Omental fat pad (tissue), 4 donors: Measurements from ENCODE around the gene TRMT61B. TPM values are rescaled to one million over a fixed set of nuclear protein-coding genes. Genes with fewer than 3 reads are reported as not detected.
A peak's percentile ranks its signal among the peaks of the same experiment; 100 is the strongest.

Experiments used
- ATAC-seq: fragments of 150-250 bp; one replicate; pipeline ENCODE4 v1.9.1; 2016; ENCODE audit warnings: mild to moderate bottlenecking, moderate library complexity; ENCODE audit not compliant: low FRiP score
- DNase-seq: peaks from one replicate; pipeline ENCODE4 v3.0.0-alpha.2; 2019; ENCODE audit warnings: low spot score
- small RNA-seq: library from RNA; depleted of rRNA; stranded (forward); fragments of <200 nt; gene quantifications from one replicate; pipeline ENCODE3, GENCODE V24; 2016
- total RNA-seq, 4 donors: library from RNA; depleted of rRNA; stranded (reverse); fragments of >200 nt; gene quantifications; one replicate each; pipeline ENCODE4 v1.1.0, GENCODE V29; 2016
- TF ChIP-seq, protein P1 (sequence below), 3 donors: fragments of 450-650 bp; IDR thresholded peaks; one replicate each; pipeline ENCODE4 v1.5.1; 2016 to 2017; ENCODE audit warnings: antibody characterized with exemption in 3 of 3, mild to moderate bottlenecking in 3 of 3, moderate library complexity in 2 of 3

Gene TRMT61B
- total RNA-seq, 4 donors from 2014 or later, result 5.7 to 11.7 (median 8.8) TPM

DNA sequence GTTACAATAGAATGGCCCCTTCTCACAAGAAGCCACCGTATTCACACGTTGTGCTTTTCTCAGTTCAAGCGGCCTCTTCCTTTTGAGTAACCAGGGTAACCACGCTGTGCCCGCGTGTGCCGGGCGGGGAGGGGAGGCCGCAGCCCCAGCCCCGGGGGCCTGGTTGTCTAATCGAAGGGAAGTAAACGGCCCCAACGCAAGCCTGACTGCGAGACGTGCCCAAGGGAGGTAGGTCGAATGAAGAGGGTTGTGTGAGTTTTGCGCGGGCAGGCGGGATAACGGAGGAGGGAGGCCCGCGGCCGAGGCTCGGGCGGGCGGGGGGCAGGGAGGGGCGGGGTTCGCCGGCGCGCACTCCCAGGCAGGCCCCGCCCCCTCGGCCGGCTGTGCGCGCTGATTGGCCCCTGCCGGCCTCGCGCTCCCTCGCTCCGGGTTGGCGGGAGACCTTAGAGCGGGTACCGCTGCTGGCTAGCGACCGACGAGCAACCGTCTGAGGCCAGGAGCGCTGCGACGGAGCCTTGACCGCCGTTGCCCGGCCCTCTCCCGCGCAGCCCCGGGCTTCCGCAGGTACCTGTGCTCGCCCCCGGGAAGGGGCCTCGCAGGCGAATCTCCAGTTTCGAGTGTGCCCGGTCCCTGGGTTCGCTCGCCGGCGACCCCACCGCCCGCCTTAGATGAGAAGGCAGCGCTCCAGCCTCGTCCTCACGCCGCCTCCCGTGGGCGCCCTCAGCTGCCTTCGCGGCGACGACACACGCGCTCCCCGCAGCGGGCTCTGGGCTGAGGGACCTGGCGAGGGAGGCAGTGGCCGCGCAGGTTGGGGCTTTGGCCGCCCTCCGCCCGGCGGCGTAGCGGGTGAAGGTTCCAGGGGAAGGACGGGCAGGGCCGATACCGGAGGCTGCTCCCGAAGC, 59.5 kb downstream of the TRMT61B start, which contains the start of gene SPDYA:
TSS of gene SPDYA (plus strand) at position 451 of the 902 bp plus-strand sequence. CDS start 5,181 bp downstream, outside the sequence.
- peak; percentile 45 for DNase-seq
- ATAC-seq, result peak; percentile 91
- TF ChIP-seq, protein P1, sequence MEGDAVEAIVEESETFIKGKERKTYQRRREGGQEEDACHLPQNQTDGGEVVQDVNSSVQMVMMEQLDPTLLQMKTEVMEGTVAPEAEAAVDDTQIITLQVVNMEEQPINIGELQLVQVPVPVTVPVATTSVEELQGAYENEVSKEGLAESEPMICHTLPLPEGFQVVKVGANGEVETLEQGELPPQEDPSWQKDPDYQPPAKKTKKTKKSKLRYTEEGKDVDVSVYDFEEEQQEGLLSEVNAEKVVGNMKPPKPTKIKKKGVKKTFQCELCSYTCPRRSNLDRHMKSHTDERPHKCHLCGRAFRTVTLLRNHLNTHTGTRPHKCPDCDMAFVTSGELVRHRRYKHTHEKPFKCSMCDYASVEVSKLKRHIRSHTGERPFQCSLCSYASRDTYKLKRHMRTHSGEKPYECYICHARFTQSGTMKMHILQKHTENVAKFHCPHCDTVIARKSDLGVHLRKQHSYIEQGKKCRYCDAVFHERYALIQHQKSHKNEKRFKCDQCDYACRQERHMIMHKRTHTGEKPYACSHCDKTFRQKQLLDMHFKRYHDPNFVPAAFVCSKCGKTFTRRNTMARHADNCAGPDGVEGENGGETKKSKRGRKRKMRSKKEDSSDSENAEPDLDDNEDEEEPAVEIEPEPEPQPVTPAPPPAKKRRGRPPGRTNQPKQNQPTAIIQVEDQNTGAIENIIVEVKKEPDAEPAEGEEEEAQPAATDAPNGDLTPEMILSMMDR (IDR thresholded peaks at IDR 0.05), result no peak

DNA sequence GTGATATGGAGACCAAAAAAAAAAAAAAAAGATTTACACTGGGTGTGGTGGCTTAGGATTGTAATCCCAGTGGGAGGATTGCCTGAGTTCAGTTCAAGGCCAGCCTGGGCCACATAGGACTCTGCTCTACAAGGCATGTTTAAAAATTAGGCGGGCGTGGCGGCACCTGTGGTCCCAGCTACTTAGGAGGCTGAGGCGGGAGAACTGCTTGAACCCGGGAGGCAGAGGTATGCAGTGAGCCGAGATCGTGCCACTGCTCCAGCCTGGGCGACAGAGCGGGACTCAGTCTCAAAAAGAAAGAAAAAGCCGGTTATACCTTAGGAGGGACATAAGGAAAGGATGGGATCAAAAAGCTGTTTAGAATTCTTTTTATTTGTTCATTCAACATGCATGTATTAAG, 60.2 kb downstream of the TRMT61B start:
- TF ChIP-seq, protein P1 (IDR thresholded peaks at IDR 0.05), result no peak
- DNase-seq, result no peak

DNA sequence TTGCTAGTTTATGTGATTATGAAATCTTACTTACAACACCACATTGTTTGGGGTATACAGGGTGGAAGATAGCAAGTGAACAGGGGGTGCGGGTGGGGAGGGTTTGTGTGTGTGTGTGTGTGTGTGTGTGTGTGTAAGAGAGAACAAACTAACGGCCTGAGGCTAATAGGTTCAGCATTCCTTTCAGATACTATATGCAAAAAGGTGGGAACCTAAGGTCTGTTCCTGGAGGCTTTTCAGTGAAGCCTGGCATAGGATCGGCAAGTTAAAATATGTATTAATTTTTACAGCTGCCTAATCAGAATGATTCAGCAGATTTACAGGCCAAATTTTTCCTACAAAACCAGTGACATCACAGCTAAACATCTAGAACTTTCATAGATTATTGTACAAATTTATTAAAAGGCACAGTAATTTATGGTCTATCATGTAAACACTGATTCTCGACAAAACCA, 67.1 kb downstream of the TRMT61B start:
- TF ChIP-seq, protein P1 (IDR thresholded peaks at IDR 0.05), result no peak
- no peak for DNase-seq
- ATAC-seq, result peak; percentile 71

More for the DNA sequence above, 60.2 kb downstream of the TRMT61B start:
- ATAC-seq, result no peak

DNA sequence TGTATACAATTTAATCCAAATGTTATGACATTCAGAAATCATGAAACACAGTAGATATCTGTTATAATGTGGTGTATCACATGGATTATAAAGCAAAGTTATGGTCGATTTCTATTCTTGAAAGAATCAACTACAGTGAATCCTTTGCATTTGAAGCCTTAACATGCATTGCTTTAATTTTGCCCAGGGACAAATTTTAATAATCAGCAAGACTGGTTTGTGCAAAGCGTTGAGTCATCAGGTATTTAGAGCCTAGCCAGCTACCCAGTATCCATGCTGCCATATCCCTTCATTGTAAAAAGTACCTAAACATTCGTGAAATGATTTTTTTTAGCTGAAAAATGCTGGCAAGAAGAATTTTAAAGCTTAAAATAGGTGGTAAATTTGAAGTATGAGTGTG, 68.4 kb downstream of the TRMT61B start:
- ATAC-seq (no peak), DNase-seq (no peak)

More for the DNA sequence above, 68.4 kb downstream of the TRMT61B start:
- TF ChIP-seq, protein P1 (IDR thresholded peaks at IDR 0.05), result no peak

Small RNA genes lying within 50 kb of the gene (small RNA-seq; reads per million reads assigned to genes)
- gene SNORD92, result 735 reads per million, percentile 98 among the genes with 10 or more reads in this experiment

Other genes with a start within 250 kb of the TRMT61B start
- gene PPP1CB, start 118.5 kb downstream of the TRMT61B start, total RNA-seq, result 100 to 1,000 TPM; 139 to 262 (median 176) TPM
- gene SPDYA, start 59.5 kb downstream of the TRMT61B start, total RNA-seq, result 1 to 10 TPM in 2 of 4 donors, under 1 TPM in 1, not detected in 1; 0.63 to 4.2 (median 1.9) TPM
- 100 to 1,000 TPM in 1 of 4 donors, 10 to 100 TPM in 3; 41.6 to 156 (median 68.3) TPM for gene WDR43, start 24.4 kb upstream of the TRMT61B start, total RNA-seq
- gene TOGARAM2, start 111.0 kb upstream of the TRMT61B start, total RNA-seq, result 10 to 100 TPM in 1 of 4 donors, 1 to 10 TPM in 1, under 1 TPM in 2; 0.19 to 10.4 (median 0.96) TPM
- gene PCARE, start 204.2 kb upstream of the TRMT61B start, total RNA-seq, result under 1 TPM in 1 of 4 donors, not detected in 3; 0.09 TPM
- 10 to 100 TPM; 45.4 to 84.0 (median 61.3) TPM for gene CLIP4, start 245.1 kb upstream of the TRMT61B start, total RNA-seq